Loucy (cell line): Measurements from ENCODE around the gene CCDC12.

Experiments
- CTCF ChIP-seq: fragments of 200-600 bp; sonication (generic); conservative IDR thresholded peaks from 2 replicates; pipeline ENCODE4 v1.5.1; 2014; ENCODE audit warnings: mild to moderate bottlenecking, antibody characterized with exemption, low read length
- EZH2phosphoT487 ChIP-seq: fragments of 200-600 bp; IDR thresholded peaks from 2 replicates; pipeline ENCODE4 v1.6.1; 2018; ENCODE audit warnings: antibody characterized with exemption, mild to moderate bottlenecking, moderate library complexity, borderline replicate concordance

GRCh38 chr3:46947981-46948791 is 28.4 kb downstream of the CCDC12 start:
- TF ChIP-seq CTCF (no peak), EZH2phosphoT487 (no peak)
